Astrocyte (in vitro differentiated cells and primary cell): ENCODE measurements around the gene ANKRD44.

ENCODE experiments used
- CTCF ChIP-seq: IDR thresholded peaks from 2 replicates; pipeline ENCODE4 v1.5.1; 2011; ENCODE audit warnings: low read depth, mild to moderate bottlenecking, inconsistent platforms, low read length, moderate library complexity; ENCODE audit not compliant: insufficient read depth
- EZH2 ChIP-seq: IDR thresholded peaks from 2 replicates; pipeline ENCODE4 v1.6.1; 2012; ENCODE audit warnings: mild to moderate bottlenecking, low read length, inconsistent platforms; ENCODE audit not compliant: insufficient read depth

GRCh38 chr2:196980473-196980872 is 330.1 kb downstream of the ANKRD44 start:
- TF ChIP-seq CTCF (no peak), EZH2 (no peak)
